HG03196 (cell line): ENCODE data around the gene HELZ.
"Not testable (repeated sequence)": the region's sequence is repeated elsewhere in the genome, so short reads cannot be mapped to it uniquely, and the experiment has no call there.

ENCODE experiments used
- ATAC-seq: cut with Tn5 transposase; IDR thresholded peaks from one replicate; pipeline ENCODE4 v1.9.1; 2021; ENCODE audit not compliant: unreplicated experiment

HELZ gene

DNA sequence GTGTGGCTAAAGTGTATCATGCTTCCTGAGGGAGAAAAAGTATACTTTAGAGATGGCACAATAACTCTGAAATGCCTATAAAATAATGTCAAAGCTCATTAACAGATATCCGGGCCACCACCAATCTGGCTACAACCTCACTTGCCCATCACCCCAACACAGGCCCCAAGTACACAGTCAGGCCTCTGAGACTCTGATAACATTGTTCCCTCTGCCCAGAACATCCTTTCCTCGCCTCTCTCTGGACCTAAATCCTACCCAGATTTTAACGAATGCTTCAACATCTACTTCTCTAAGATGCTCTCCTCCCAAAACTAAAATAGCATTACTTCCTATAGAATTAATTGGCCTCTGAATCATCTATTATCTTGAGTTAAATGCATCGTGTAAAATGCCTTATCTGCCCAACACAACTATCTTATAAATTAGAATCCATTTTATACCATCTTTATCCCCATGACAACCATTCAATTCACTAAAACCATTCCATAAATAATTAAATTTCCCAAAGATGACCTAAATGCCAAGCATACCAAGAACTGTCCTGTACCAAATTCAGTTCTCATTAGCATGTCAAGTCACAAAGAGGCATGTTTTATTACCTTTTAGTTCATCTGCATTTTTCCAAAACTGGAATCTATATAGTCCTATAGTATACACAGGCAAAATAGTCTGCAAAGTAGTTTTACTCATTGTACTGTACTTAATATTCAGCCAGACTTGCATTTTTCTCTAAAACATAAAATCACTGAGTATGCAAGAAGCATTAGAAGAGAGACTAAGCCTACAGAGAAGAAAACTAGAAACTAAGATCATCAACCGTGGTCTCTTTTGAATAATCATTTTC lies 15.7 kb downstream of the HELZ start:
- ATAC-seq: no peak

DNA sequence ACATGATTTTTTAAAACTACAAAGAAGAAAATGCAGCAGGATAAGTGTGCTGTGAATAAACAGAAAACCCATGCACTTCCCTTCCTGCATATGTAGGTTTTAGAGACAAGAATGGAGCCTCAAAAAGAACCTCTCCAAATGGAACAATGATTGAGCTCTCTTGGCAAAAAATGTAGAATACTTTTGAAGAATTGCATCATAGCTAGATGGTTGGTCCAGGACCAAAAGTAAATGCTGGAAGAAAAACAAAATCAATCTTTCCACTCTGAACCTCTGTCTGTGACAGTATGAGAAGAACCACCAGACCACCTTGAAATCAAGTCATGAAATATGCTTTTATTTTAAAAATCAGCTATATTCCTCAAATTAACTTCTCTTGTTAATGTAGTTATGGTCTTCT lies 17.5 kb downstream of the HELZ start:
- no peak for ATAC-seq

DNA sequence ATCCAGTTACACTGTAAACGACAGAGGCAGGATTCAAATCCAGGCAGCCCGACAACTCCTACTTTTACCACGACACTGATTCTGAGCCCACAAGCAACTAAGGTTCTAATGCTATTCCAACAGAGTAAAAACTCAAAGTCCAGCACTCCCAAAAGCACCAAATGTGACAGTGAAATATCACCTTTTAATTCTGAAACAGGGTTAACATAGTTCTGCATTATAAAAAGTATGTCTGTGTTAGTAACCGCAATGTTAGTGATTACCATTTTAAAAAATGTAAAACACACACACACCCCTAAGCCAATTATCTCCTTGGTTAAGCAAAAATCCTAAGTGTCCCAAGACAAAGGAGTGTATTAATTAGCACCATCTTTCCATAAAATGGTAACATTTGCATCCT lies 19.7 kb downstream of the HELZ start:
- ATAC-seq: no peak

DNA sequence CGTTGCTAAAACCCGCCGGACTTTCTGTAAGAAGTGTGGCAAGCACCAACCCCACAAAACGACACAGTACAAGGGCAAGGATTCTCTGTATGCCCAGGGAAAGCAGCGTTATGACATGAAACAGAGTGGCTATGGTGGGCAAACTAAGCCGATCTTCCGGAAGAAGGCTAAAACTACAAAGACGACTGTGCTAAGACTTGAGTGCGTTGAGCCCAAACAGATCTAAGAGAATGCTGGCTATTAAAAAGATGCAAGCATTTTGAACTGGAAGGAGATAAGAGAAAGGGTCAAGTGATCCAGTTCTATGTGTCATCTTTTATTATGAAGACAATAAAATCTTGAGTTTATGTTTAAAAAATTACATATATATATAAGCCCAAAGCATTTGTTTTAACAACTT lies 20.3 kb downstream of the HELZ start:
- no peak for ATAC-seq

DNA sequence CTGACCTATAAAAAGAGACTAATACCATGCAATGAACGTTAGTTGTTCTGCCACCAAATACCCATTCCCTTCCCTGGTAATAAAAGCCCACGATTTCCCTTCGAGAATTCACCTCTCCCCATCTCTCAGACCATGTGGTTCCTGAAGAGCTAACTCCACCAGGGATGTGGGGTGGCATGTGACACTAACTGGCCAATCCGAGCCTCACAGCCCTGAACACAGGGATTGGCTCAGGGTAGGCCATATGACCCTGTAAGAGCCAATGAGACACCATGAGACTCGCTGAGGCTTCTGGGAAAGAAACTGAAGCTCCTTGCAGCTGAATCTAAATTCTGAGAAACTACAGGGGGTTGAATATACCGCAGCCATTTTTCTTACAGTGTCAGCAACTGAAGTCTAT lies 21.1 kb downstream of the HELZ start:
- no peak for ATAC-seq

DNA sequence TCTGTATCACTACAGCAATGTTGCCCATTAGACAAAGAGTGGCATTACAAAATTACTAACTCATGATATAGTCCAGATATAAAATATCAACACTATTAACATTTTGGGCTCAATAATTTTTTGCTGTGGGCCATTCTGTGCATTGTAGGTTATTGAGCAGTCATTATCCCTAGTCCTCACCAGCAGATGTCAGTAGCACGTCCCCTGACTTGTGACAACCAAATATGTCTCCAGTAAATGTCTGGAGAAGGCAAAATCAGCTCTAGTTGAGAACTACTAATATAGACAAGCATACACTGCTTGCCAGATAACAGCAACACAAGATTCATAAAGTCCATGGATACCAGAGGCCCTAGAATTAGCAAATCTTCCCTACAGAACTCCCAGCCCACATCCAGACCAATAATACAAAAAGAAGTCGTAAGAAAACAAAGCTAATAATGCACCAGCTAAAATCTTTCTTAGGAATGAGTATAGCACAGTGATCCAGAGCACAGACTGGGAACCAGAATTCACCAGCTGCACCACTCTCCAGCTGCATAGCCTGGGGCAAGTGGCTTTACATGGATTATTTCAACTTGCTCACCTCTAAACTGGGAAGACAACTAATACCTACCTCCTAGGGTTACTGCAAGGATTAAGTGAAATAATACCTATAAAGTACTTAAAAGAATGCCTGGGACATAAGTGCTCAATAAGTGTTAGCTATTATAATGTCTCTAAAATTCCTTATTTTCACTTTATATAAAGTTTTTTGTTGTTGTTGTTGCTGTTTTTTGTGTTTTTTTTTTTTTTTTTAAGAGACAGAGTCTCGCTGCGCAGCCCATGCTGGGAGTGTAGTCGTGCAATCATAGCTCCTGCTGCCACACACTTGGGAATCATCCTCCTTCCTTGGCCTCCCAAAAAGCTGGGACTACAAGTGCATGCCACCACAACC lies 23.7 kb downstream of the HELZ start:
- ATAC-seq: no peak

DNA sequence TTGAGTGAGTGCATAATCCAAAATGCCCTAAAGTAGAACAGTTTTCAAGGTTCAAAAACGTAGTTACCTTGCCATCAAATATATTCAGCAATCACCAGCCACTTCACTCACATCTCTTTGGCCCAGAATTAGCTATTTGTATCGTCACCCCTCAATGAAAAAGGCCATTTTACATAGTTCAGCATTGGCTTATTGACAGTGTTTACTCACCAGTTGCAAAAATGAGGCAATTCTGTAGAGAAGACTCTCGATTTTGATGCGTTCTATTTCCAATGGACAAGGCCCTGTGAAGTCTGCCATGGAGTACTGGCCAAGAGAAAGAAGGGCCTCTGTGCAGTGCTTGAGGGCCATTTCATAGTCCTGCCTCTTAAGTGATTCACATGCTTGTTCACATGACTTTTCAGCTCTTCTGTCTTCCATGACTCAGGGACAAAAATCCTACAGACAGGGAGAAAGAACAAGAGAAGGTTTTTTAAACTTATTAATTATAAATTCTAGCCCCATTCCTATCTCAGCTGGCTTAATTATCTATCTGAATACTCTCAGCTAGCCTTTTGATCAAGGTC lies 26.5 kb downstream of the HELZ start:
- ATAC-seq: no peak

DNA sequence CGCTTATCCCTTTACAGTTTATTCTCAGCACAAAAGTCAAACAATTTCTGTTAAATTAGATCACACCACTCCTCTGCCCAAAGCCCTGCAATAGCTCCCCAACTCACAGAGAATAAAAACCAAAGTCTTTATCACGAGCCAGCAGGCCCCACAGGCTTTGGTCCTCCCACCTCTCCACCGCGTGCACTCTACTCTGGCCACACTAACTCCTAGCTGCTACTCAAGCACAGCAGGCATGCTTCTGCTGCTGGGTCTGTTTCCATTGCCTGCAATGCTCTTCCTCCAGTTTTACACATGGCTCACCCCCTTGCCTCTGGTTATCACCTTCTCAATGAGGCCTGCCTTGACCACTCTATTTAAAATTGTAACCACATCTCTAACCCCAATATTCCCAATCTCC lies 27.6 kb downstream of the HELZ start:
- no peak for ATAC-seq

DNA sequence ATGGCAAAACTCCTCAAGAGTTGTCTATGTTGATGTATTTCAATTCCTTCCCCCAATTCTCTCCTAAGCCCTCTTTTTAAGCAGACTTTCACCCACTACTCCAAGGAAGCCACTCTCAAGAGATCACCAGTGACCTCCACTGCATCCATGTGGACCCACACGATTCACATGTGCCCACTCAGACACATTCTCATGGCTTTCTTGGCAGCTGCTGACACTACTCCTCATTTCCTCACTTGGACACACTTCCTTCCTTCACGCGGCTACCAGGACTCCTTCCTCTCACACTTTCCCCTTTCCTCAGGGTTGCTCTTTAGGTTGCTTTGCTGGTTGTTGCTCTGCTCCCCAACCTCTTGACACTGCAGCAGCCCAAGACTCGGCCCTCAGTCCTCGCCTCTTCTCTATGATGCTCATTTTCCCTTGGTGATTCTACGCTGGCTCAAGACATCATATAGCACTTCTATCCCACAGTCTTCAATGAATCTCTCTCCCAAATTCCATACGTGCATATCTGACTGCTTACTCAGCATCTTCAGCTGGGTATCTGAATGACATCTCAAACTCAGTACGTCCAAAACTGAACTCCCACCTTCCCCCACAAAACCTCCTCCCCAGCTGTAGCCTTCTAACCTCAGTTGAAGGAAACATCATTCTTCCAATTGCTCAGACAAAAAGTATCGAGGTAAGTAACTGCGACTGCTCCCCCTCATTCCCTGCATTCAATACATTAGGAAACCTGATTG lies 28.2 kb downstream of the HELZ start:
- ATAC-seq: no peak

DNA sequence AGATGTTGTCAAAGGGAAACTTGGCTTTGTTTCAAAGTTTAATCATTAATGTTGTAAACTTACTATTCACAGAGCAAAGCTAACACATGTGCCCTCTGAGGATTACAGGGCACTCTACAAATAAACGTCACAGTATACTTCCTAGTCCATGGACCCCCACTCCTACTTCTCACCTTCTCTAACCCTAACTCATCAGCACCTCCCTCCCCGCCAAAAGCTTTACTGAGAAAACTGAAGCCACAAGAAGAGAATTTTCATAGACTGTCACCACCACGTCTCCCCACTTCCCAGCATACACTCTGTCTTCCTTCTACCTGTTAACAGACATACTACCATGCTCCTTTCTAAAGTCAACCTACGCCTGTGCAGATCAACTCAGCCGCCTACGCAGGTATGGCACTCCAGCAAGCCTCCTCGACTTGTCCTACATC lies 29.0 kb downstream of the HELZ start:
- ATAC-seq: no peak

DNA sequence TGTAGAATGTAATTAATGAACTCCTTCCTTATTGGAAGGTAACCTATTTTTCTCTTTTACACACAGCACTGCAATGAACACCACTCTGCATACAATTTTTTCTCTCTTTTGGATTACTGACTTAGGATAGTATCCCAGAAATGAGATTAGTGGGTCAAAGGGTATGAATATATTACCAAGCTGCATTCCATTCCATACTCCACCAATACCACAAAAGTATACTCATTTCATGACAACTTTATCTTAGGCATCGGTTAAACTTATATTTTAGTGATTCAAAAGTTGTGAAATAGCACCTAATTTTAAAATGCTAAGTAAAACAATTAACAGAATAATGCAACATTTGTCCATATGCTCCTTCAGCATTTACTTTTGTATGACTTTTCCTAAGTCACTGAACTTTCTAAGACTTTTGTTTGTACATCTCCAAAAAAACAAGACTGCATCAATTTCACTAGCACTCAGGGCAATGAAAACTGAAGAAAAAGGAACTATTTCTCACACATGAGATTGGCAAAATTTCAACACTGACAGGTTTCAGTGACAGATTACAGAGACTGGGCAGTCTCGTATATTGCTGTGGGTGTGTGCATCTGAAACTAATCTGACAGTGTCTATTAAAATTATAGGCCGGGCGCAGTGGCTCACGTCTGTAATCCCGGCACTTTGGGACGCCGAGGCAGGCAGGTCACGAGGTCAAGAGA lies 32.1 kb downstream of the HELZ start:
- no peak for ATAC-seq

DNA sequence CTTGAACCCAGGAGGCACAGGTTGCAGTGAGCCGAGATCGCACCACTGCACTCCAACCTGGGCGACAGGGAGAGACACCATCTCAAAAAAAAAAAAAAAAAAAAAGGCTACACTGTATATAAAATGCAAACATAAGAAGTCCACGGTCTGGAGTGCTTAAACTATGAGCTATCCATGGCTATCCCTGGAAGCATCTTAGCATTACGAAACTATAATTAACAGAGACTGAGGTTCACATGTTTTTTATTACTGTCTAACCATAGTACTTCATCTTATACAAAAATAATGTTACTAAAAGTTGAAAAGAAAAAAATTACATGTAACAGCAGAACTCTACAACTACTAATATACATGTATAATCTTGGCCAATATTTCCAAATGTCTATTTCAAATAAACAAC lies 32.8 kb downstream of the HELZ start:
- no peak for ATAC-seq

DNA sequence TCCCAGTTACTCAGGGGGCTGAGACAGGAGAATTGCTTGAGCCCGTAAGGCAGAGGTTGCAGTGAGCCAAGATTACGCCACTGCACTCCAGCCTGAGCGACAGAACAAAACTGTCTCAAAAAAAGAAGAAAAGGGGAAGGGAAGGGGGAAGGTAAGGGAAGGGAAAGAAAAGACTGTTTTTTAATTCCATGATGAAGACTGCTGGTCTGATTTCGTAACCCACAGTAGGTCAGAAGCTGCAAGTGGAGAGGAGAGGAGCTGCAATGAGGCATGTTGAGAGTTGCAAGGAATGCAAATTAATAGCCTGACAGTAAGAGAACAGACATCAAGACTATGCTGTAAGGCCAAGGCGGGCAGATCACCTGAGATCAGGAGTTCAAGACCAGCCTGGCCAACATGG lies 33.3 kb downstream of the HELZ start:
- ATAC-seq: no peak

DNA sequence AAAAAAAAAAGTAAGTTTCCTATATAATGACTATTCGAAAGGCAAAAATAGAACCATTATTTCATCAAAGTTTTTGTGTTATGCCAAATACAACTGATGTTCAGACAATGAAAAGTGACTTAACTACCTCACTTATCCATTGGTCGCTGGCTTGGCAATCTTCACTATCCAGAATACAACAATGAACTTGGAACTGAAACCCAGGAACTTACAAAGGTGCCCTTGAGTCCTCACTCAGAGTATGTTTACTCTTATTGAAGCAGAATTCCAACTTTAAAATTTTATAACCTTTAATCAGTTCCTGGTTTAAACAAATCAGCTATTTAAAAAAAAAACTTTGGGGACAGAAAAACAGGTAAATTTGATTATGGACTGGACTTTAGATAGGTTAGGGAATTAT lies 34.1 kb downstream of the HELZ start:
- ATAC-seq: no peak

DNA sequence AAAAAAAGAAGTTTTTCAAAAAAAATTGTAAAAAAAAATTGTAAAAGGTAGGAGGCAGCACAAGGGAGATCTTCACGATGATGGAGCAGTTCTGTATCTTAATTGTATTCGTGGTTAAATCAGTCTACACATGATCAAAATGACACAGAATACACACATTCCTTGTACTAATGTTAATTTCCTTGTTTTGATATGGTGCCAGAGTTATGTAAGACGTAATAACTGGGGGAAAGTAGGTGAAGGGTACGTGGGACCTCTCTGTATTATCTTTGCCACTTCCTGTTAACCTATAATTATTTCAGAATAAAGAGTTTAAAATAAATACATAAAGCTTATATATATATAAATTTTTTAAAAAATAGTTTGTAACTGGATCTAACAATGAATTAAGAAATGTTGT lies 36.8 kb downstream of the HELZ start:
- no peak for ATAC-seq

DNA sequence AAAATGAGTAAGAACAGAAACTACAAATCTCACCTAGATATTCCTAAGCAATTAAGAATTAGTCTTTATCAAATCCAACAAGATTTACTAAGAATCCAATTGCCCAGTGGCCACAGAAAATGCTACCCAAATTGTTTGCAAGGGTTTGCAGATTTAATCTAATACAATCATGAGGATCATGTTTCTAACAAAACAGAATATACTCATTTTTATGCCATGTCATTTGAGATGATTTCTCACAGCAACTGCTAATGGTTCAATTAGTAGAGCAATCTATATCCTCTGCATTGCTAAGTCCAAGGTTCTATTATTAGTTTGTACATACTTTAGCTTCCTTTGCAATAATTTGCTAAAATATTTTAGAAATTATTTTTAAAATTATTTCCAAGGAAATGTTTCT lies 41.2 kb downstream of the HELZ start:
- ATAC-seq: no peak

DNA sequence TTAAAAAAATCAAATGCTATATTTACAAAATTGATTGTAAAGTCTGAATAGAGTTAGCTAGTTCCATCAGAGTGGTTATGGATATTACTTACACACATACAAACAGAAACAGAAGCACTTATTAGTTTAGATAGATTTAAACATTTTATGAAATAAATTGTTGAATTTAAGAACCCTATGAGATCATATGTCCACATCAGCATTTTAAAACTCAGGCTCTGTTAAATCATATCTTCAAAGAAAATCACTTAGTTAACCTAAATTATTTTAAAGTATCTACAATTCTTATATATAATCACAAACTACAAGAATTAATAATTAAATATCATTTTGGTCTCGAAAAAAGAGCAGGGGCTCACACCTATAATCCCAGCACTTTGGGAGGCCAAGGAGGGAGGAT lies 42.5 kb downstream of the HELZ start:
- ATAC-seq: no peak

DNA sequence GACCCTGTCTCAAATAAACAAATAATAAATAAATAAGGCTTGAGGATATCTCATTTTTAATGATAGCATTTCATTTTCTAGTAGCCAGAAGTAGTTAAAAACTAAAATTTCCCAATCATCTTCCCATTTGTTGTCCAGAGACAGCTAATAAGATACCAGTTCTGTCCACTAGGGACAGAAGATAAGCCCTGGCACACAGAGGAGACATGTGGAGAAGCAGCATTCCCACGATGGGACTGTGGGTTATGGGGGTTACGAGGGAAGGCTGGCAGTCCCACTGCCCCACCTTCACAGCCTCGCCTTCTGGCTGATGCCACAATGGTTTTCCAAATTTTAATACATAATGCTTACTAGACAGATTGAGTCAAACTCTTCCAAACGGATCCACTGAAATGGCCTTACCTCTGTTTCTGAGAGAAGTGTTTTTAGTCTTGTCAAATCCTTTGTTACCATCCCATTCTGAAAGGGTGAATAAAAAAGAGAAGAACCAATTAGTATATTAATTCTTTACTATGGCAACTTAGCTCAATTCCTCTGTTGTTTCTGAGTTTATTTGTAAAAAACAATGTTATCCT lies 44.2 kb downstream of the HELZ start:
- ATAC-seq: no peak

DNA sequence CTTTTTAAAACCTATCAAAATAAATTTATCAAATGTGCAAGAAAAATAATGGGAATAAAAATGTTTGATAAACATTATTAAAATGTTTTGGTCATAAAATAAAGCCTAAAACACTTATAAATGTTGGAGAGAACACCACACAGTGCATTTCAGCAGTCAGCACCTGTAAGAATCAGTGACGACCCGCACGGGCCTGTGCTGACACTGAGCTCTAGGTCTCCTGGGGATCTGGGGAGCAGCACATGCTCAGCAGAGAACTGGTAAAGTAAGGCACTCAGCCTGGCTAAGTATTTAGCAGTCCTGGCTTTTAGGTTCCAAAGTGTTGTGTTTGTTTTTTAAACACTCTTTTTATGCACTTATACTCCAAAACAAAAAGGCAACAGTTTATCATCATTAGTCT lies 46.9 kb downstream of the HELZ start:
- no peak for ATAC-seq

DNA sequence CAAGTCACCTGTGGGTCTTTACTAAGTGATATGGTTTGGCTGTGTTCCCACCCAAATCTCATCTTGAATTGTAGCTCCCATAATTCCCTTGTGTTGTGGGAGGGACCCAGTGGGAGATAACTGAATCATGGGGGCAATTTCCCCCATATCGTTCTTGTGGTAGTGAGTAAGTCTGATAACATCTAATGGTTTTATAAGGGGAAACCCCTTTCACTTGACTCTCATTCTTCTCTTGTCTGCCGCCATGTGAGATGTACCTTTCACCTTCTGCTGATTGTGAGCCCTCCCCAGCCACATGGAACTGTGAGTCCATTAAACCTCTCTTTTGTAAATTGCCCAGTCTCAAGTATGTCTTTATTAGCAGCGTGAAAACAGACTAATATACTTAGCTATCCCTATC lies 48.0 kb downstream of the HELZ start:
- not testable (repeated sequence) for ATAC-seq
